ENCODE data around the gene VMAC. TPM values are rescaled to one million over a fixed set of nuclear protein-coding genes. Genes with fewer than 3 reads are reported as not detected.

VMAC gene
- total and polyA plus RNA-seq, 2 of the 8 experiments (the other 6 are each of a cell fraction or from before 2014, with no cell fraction given), result 1.3 to 2.2 TPM

DNA sequence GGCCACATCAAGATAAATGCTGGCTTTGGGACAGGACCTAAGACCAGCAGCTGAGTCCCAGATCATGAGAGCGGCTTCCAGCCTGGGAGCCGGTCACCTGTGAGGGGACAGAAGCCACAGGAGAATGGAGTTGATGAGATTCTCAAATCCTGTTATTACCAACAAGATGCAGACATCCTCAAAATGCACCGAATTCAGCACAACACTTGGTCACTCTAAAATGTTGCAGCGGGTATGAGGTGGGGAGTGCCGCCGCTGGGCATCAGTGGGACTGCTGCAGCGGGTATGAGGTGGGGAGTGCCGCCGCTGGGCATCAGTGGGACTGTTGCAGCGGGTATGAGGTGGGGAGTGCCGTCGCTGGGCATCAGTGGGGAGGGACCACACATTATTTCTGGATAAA, 52.1 kb downstream of the VMAC start (continued):
- TF ChIP-seq CTBP2 (IDR thresholded peaks at IDR 0.05; ENCODE audit: borderline replicate concordance, insufficient read depth, insufficient read length, low read length) (no peak), NANOG (IDR thresholded peaks at IDR 0.05; ENCODE audit: insufficient read depth, low read depth, low read length, poor library complexity, severe bottlenecking) (no peak), PHF8 (conservative IDR thresholded peaks at IDR 0.05; ENCODE audit: low read depth, low read length) (no peak), MAFK (IDR thresholded peaks at IDR 0.05; ENCODE audit: low read depth, low read length) (no peak), NRF1 (IDR thresholded peaks at IDR 0.05; ENCODE audit: low read depth, low read length) (no peak)
- TF ChIP-seq, protein P1, sequence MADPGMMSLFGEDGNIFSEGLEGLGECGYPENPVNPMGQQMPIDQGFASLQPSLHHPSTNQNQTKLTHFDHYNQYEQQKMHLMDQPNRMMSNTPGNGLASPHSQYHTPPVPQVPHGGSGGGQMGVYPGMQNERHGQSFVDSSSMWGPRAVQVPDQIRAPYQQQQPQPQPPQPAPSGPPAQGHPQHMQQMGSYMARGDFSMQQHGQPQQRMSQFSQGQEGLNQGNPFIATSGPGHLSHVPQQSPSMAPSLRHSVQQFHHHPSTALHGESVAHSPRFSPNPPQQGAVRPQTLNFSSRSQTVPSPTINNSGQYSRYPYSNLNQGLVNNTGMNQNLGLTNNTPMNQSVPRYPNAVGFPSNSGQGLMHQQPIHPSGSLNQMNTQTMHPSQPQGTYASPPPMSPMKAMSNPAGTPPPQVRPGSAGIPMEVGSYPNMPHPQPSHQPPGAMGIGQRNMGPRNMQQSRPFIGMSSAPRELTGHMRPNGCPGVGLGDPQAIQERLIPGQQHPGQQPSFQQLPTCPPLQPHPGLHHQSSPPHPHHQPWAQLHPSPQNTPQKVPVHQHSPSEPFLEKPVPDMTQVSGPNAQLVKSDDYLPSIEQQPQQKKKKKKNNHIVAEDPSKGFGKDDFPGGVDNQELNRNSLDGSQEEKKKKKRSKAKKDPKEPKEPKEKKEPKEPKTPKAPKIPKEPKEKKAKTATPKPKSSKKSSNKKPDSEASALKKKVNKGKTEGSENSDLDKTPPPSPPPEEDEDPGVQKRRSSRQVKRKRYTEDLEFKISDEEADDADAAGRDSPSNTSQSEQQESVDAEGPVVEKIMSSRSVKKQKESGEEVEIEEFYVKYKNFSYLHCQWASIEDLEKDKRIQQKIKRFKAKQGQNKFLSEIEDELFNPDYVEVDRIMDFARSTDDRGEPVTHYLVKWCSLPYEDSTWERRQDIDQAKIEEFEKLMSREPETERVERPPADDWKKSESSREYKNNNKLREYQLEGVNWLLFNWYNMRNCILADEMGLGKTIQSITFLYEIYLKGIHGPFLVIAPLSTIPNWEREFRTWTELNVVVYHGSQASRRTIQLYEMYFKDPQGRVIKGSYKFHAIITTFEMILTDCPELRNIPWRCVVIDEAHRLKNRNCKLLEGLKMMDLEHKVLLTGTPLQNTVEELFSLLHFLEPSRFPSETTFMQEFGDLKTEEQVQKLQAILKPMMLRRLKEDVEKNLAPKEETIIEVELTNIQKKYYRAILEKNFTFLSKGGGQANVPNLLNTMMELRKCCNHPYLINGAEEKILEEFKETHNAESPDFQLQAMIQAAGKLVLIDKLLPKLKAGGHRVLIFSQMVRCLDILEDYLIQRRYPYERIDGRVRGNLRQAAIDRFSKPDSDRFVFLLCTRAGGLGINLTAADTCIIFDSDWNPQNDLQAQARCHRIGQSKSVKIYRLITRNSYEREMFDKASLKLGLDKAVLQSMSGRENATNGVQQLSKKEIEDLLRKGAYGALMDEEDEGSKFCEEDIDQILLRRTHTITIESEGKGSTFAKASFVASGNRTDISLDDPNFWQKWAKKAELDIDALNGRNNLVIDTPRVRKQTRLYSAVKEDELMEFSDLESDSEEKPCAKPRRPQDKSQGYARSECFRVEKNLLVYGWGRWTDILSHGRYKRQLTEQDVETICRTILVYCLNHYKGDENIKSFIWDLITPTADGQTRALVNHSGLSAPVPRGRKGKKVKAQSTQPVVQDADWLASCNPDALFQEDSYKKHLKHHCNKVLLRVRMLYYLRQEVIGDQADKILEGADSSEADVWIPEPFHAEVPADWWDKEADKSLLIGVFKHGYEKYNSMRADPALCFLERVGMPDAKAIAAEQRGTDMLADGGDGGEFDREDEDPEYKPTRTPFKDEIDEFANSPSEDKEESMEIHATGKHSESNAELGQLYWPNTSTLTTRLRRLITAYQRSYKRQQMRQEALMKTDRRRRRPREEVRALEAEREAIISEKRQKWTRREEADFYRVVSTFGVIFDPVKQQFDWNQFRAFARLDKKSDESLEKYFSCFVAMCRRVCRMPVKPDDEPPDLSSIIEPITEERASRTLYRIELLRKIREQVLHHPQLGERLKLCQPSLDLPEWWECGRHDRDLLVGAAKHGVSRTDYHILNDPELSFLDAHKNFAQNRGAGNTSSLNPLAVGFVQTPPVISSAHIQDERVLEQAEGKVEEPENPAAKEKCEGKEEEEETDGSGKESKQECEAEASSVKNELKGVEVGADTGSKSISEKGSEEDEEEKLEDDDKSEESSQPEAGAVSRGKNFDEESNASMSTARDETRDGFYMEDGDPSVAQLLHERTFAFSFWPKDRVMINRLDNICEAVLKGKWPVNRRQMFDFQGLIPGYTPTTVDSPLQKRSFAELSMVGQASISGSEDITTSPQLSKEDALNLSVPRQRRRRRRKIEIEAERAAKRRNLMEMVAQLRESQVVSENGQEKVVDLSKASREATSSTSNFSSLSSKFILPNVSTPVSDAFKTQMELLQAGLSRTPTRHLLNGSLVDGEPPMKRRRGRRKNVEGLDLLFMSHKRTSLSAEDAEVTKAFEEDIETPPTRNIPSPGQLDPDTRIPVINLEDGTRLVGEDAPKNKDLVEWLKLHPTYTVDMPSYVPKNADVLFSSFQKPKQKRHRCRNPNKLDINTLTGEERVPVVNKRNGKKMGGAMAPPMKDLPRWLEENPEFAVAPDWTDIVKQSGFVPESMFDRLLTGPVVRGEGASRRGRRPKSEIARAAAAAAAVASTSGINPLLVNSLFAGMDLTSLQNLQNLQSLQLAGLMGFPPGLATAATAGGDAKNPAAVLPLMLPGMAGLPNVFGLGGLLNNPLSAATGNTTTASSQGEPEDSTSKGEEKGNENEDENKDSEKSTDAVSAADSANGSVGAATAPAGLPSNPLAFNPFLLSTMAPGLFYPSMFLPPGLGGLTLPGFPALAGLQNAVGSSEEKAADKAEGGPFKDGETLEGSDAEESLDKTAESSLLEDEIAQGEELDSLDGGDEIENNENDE (IDR thresholded peaks at IDR 0.05; ENCODE audit: insufficient replicate concordance, low read length), result no peak
